Panc1 (cell line): Measurements from ENCODE around the gene CNRIP1. TPM values are rescaled to one million over a fixed set of nuclear protein-coding genes. Genes with fewer than 3 reads are reported as not detected.

ENCODE experiments used
- ATAC-seq: fragments of 200-7000 bp; cut with Tn5 transposase; 2 replicates; pipeline ENCODE4 v1.9.1; 2020; ENCODE audit warnings: mild to moderate bottlenecking, moderate library complexity
- BruUV-seq: library from RNA; stranded (reverse); fragments of 400-500 nt; replicated peaks from 2 replicates; lab custom pipeline; 2021; lab: Mats Ljungman, UMichigan
- CTCF ChIA-PET: fragments of 300-600 bp; sonication (Branson Sonifier 250); formaldehyde crosslinking; loops from one replicate; lab custom pipeline; 2022; ENCODE audit warnings: antibody characterized with exemption; lab: Charles Lee
- POLR2A ChIA-PET: fragments of 300-600 bp; sonication (Branson Sonifier 250); formaldehyde crosslinking; loops from one replicate; lab custom pipeline; 2022; ENCODE audit warnings: antibody characterized with exemption; lab: Charles Lee
- DNase-seq: peaks from one replicate; pipeline ENCODE4 v3.0.0-alpha.2; 2010; ENCODE audit warnings: low read depth, low spot score
- H3K27ac ChIP-seq: 2 replicates; pipeline ENCODE4 v1.5.1; 2011; ENCODE audit warnings: mild to moderate bottlenecking, low read length, inconsistent platforms
- H3K27me3 ChIP-seq: fragments of 200-500 bp; sonication (Bioruptor generic); 2 replicates; pipeline ENCODE4 v1.6.0; 2014; ENCODE audit warnings: low read length, inconsistent platforms; ENCODE audit not compliant: control insufficient read depth, insufficient read depth
- H3K36me3 ChIP-seq: fragments of 200-500 bp; sonication (Bioruptor generic); 2 replicates; pipeline ENCODE4 v1.5.1; 2014; ENCODE audit warnings: inconsistent platforms, mild to moderate bottlenecking, low read length, moderate library complexity; ENCODE audit not compliant: control insufficient read depth, insufficient read depth
- H3K4me1 ChIP-seq: 2 replicates; pipeline ENCODE4 v1.5.1; 2011; ENCODE audit warnings: inconsistent platforms, mild to moderate bottlenecking, low read length, moderate library complexity; ENCODE audit not compliant: control insufficient read depth, insufficient read depth
- H3K4me3 ChIP-seq, 2 experiments: 2 replicates each; pipeline ENCODE4 v1.5.1; 2011 to 2012; ENCODE audit warnings: low read depth in 2 of 2, low read length in 2 of 2, mild to moderate bottlenecking in 2 of 2, inconsistent platforms in 1 of 2, moderate library complexity in 1 of 2
- H3K9me3 ChIP-seq: fragments of 200-500 bp; sonication (Bioruptor generic); 2 replicates; pipeline ENCODE4 v1.5.1; 2014; ENCODE audit warnings: low read depth, mild to moderate bottlenecking, inconsistent platforms, low read length, moderate library complexity; ENCODE audit not compliant: control insufficient read depth, insufficient read depth
- POLR2AphosphoS5 ChIP-seq: IDR thresholded peaks from 2 replicates; pipeline ENCODE4 v1.6.1; 2012; ENCODE audit warnings: mild to moderate bottlenecking, low read depth, low read length, moderate library complexity
- SIN3A ChIP-seq: IDR thresholded peaks from 2 replicates; pipeline ENCODE4 v1.6.1; 2012; ENCODE audit warnings: low read depth, mild to moderate bottlenecking, low read length, moderate library complexity, borderline replicate concordance; ENCODE audit not compliant: insufficient read depth
- TCF7L2 ChIP-seq: IDR thresholded peaks from 2 replicates; pipeline ENCODE4 v1.6.1; 2011; ENCODE audit warnings: mild to moderate bottlenecking, low read depth, low read length, inconsistent platforms
- in situ Hi-C: cut with HindIII; loops from 2 replicates; pipeline ENCODE4 v1.10.0; 2016; ENCODE audit warnings: low sequenced_read_pairs, low pct_unique_long_range_greater_than_20kb
- intact Hi-C: fragments of 100-400 bp; cut with micrococcal nuclease; formaldehyde crosslinking; loops from one replicate; pipeline ENCODE4 v1.10.0; 2022; ENCODE audit not compliant: unreplicated experiment
- total RNA-seq: library from RNA; stranded (reverse); gene quantifications from one replicate; pipeline ENCODE4 v1.2.1, GENCODE V29; 2021; ENCODE audit not compliant: unreplicated experiment
- TF ChIP-seq, protein P1 (sequence below), 2 experiments: IDR thresholded peaks; 2 replicates each; pipeline ENCODE4 v1.6.1; 2011 to 2012; ENCODE audit warnings: low read depth in 2 of 2, control low read depth in 1 of 2, low read length in 1 of 2, mild to moderate bottlenecking in 1 of 2, moderate library complexity in 1 of 2; ENCODE audit not compliant: insufficient read depth in 1 of 2
- TF ChIP-seq, protein P2 (sequence below): fragments of 450-650 bp; IDR thresholded peaks from 2 replicates; pipeline ENCODE4 v1.5.1; 2017; ENCODE audit warnings: mild to moderate bottlenecking

The CNRIP1 gene
- total RNA-seq, 1 experiment from 2014 or later, result not detected

DNA sequence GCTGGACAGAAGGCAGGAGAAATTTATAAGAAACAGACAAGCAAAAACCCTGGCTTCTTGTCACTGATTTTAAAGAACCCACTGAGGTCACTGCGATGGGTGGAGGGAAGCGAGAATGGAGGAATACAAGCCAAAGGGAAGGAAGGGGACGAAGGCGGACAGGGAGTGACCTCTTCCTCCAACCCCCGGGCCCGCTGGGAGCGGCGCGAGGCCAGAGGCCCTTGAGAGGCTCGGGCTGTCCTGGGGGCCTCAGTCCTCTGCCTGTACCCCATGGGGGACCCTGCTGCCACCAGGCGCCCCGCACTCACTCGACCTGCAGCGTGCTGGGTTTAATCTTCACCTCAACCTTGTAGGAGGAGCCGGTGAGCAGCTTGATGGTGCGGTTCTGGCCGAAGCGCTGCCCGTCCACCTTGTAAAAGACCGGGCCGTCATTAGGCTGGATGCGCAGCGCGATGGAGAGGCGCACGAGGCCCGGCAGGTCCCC is 793 bp downstream of the CNRIP1 start:
- Histone ChIP-seq H3K27me3 (peaks cover 16% of the 10 kb centered on the region), H3K36me3 (no peaks in the 10 kb centered on the region), H3K27ac (no peak overlapping the region), H3K4me1 (0 out of 2 replicates have a peak, but pooled peaks cover 4% of the 10 kb centered on the region), H3K9me3 (no peaks in the 10 kb centered on the region), H3K4me3 (peak overlapping the region; percentile 45 to 50)
- TF ChIP-seq TCF7L2, result no peak
- no peak for TF ChIP-seq SIN3A
- TF ChIP-seq, protein P1, sequence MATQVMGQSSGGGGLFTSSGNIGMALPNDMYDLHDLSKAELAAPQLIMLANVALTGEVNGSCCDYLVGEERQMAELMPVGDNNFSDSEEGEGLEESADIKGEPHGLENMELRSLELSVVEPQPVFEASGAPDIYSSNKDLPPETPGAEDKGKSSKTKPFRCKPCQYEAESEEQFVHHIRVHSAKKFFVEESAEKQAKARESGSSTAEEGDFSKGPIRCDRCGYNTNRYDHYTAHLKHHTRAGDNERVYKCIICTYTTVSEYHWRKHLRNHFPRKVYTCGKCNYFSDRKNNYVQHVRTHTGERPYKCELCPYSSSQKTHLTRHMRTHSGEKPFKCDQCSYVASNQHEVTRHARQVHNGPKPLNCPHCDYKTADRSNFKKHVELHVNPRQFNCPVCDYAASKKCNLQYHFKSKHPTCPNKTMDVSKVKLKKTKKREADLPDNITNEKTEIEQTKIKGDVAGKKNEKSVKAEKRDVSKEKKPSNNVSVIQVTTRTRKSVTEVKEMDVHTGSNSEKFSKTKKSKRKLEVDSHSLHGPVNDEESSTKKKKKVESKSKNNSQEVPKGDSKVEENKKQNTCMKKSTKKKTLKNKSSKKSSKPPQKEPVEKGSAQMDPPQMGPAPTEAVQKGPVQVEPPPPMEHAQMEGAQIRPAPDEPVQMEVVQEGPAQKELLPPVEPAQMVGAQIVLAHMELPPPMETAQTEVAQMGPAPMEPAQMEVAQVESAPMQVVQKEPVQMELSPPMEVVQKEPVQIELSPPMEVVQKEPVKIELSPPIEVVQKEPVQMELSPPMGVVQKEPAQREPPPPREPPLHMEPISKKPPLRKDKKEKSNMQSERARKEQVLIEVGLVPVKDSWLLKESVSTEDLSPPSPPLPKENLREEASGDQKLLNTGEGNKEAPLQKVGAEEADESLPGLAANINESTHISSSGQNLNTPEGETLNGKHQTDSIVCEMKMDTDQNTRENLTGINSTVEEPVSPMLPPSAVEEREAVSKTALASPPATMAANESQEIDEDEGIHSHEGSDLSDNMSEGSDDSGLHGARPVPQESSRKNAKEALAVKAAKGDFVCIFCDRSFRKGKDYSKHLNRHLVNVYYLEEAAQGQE (IDR thresholded peaks at IDR 0.05; ENCODE audit: insufficient read depth in 1 of 2, low read depth in 2 of 2, low read length in 1 of 2), result no peak
- TF ChIP-seq, protein P2, sequence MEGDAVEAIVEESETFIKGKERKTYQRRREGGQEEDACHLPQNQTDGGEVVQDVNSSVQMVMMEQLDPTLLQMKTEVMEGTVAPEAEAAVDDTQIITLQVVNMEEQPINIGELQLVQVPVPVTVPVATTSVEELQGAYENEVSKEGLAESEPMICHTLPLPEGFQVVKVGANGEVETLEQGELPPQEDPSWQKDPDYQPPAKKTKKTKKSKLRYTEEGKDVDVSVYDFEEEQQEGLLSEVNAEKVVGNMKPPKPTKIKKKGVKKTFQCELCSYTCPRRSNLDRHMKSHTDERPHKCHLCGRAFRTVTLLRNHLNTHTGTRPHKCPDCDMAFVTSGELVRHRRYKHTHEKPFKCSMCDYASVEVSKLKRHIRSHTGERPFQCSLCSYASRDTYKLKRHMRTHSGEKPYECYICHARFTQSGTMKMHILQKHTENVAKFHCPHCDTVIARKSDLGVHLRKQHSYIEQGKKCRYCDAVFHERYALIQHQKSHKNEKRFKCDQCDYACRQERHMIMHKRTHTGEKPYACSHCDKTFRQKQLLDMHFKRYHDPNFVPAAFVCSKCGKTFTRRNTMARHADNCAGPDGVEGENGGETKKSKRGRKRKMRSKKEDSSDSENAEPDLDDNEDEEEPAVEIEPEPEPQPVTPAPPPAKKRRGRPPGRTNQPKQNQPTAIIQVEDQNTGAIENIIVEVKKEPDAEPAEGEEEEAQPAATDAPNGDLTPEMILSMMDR, result no peak
- TF ChIP-seq POLR2AphosphoS5, result no peak
- BruUV-seq, result no TSS peak
- in situ Hi-C loops, result no loop called here
- POLR2A ChIA-PET, result no interaction called here
- intact Hi-C loops, result no loop called here
- CTCF ChIA-PET, result no interaction called here
- peak; percentile 70 for ATAC-seq
- no peak for DNase-seq

DNA sequence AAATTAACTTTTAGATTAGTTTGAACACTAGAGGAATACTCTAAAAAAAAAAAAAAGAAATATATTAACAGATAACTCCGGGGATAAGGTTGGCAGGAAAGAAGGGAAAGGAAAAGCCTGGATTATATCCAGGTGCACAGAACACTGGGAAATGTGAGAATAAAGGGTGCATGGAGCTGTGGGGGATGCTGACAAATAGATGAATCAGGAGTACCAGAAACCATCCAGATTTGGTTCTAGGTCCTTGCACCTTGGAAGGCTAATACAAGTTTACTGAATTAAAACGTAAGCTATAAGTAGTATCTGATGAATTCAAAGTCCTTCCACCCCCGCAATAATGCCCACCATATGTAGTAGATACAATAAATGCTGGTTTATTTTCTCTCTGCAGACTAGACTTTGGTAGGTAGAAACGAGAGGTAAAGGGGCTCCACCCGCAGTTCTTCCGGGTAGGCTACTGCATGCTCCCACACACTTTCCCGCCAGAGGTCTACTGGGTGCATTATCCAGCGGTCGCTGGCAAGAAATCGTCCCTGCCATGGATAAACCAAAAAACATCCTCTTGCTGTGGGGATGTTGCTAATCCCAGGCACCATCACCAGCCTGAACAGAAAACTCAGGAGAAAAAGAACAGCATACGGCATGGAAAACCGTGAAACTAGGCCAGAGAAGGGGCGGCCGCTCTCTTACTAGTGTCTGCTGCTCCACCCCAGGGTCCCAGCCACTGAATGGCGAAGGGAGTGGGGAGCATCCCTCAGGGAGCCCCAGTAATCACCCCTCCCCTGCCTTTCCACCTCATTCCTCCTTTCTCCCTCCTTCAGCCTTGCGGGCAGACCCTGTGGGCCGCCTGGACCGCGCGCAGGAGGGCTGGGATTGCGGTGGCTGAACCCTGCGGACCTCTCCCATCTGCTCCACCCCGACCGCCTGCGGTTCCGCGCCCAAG is 1.5 kb downstream of the CNRIP1 start:
- peak overlapping the region in 1 of 2 experiments; percentile 45; a peak in 1 of 4 replicates for H3K4me3 ChIP-seq
- H3K9me3 ChIP-seq, result no peaks in the 10 kb centered on the region
- H3K27ac ChIP-seq, result no peak overlapping the region
- peaks cover 19% of the 10 kb centered on the region for H3K27me3 ChIP-seq
- TF ChIP-seq, protein P1 (IDR thresholded peaks at IDR 0.05; ENCODE audit: insufficient read depth in 1 of 2, low read depth in 2 of 2, low read length in 1 of 2), result no peak
- TF ChIP-seq TCF7L2 (no peak), POLR2AphosphoS5 (no peak)
- TF ChIP-seq, protein P2, result no peak
- no peak for DNase-seq
- no TSS peak for BruUV-seq
- ChIA-PET POLR2A (no interaction called here), CTCF (no interaction called here)
- ATAC-seq, result no peak
- intact Hi-C loops (no loop called here), in situ Hi-C loops (no loop called here)
- H3K36me3 ChIP-seq, result no peaks in the 10 kb centered on the region
- H3K4me1 ChIP-seq, result 0 out of 2 replicates have a peak, but pooled peaks cover 4% of the 10 kb centered on the region
